ENCODE results near the gene MAPK6.
A peak's percentile ranks its signal among the peaks of the same experiment; 100 is the strongest.
"Not testable (repeated sequence)": the region's sequence is repeated elsewhere in the genome, so short reads cannot be mapped to it uniquely, and the experiment has no call there.

Gene MAPK6

GRCh38 chr15:52083603-52084002, 64.6 kb downstream of the MAPK6 start:
- DNase-seq: no peak

GRCh38 chr15:52085299-52085698, 66.3 kb downstream of the MAPK6 start:
- DNase-seq: no peak

GRCh38 chr15:52086011-52086786, 67.2 kb downstream of the MAPK6 start:
- no peak for DNase-seq

- DNase-seq: no peak
Observed at GRCh38 chr15:52090193-52090592, 71.2 kb downstream of the MAPK6 start.

GRCh38 chr15:52093167-52093538, 74.1 kb downstream of the MAPK6 start:
- DNase-seq: no peak

GRCh38 chr15:52093539-52094510, 74.8 kb downstream of the MAPK6 start:
- no peak for DNase-seq

GRCh38 chr15:52094811-52095584, 76.0 kb downstream of the MAPK6 start:
- no peak for DNase-seq

GRCh38 chr15:52095597-52096262, 76.7 kb downstream of the MAPK6 start:
- DNase-seq: no peak

GRCh38 chr15:52096536-52096935, 77.5 kb downstream of the MAPK6 start:
- not testable (repeated sequence) for DNase-seq

- no peak for DNase-seq
Observed at GRCh38 chr15:52097180-52097579, 78.2 kb downstream of the MAPK6 start.

- no peak for DNase-seq
Observed at GRCh38 chr15:52098323-52098722, 79.3 kb downstream of the MAPK6 start.

- DNase-seq: no peak
Observed at GRCh38 chr15:52099651-52100272, 80.7 kb downstream of the MAPK6 start.

- DNase-seq: peak; percentile 30
Observed at GRCh38 chr15:52100807-52101442, 81.9 kb downstream of the MAPK6 start.

GRCh38 chr15:52101542-52102323, 82.7 kb downstream of the MAPK6 start:
- no peak for DNase-seq

GRCh38 chr15:52102463-52102862, 83.4 kb downstream of the MAPK6 start:
- DNase-seq: no peak

GRCh38 chr15:52103217-52104207, 84.5 kb downstream of the MAPK6 start:
- DNase-seq: peak; percentile 34

- DNase-seq: no peak
Observed at GRCh38 chr15:52104532-52105004, 85.5 kb downstream of the MAPK6 start.

GRCh38 chr15:52105846-52106245, 86.8 kb downstream of the MAPK6 start:
- DNase-seq: no peak

- DNase-seq: no peak
Observed at GRCh38 chr15:52106641-52107040, 87.6 kb downstream of the MAPK6 start.

All from activated CD4-positive, alpha-beta T cell treated with anti-CD3 and anti-CD28 coated beads for 48 hours (primary cell).